ENCODE results near the gene GALNT14. TPM values are rescaled to one million over a fixed set of nuclear protein-coding genes. Genes with fewer than 3 reads are reported as not detected.

Gene GALNT14
- total RNA-seq, 1 donor from 2014 or later, result 0.14 TPM

DNA sequence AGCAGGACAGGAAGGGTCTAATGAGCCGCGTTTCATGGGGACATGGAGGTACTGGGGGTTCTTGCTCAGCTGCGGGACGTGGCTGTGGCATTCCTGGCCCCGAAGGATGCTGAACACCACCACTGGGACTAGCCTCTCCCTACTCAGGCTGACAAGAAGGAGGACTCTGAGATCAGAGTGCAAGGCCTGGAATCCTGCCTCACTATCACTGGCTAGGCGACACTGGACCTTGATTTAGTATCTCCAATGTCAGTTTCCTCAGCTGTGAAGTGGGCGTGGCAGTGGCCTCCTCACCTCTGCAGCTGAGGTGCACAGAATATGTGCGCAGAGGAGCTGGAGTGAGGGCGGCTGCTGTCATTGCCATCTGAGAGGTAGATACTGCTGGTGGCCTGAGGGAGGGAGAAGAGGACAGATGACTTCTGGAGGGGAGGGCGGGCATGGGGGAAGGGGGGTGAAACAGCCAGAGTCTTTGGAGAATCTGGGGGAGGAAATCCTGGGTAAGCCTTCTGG lies 173.2 kb downstream of the GALNT14 start:
- Histone ChIP-seq H3K9me3 (replicated peaks) (no peaks in the 10 kb centered on the region), H3K4me1 (no peaks in the 10 kb centered on the region), H3K36me3 (no peaks in the 10 kb centered on the region), H3K4me3 (no peak overlapping the region), H3K27ac (replicated peaks) (no peak overlapping the region), H3K27me3 (ENCODE audit: low read depth) (peaks cover 22% of the 10 kb centered on the region)
- DNase-seq, result no peak
- intact Hi-C loops (cut with micrococcal nuclease), result no loop called here
- TF ChIP-seq, protein P1, sequence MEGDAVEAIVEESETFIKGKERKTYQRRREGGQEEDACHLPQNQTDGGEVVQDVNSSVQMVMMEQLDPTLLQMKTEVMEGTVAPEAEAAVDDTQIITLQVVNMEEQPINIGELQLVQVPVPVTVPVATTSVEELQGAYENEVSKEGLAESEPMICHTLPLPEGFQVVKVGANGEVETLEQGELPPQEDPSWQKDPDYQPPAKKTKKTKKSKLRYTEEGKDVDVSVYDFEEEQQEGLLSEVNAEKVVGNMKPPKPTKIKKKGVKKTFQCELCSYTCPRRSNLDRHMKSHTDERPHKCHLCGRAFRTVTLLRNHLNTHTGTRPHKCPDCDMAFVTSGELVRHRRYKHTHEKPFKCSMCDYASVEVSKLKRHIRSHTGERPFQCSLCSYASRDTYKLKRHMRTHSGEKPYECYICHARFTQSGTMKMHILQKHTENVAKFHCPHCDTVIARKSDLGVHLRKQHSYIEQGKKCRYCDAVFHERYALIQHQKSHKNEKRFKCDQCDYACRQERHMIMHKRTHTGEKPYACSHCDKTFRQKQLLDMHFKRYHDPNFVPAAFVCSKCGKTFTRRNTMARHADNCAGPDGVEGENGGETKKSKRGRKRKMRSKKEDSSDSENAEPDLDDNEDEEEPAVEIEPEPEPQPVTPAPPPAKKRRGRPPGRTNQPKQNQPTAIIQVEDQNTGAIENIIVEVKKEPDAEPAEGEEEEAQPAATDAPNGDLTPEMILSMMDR (IDR thresholded peaks at IDR 0.05; ENCODE audit: borderline replicate concordance), result no peak

DNA sequence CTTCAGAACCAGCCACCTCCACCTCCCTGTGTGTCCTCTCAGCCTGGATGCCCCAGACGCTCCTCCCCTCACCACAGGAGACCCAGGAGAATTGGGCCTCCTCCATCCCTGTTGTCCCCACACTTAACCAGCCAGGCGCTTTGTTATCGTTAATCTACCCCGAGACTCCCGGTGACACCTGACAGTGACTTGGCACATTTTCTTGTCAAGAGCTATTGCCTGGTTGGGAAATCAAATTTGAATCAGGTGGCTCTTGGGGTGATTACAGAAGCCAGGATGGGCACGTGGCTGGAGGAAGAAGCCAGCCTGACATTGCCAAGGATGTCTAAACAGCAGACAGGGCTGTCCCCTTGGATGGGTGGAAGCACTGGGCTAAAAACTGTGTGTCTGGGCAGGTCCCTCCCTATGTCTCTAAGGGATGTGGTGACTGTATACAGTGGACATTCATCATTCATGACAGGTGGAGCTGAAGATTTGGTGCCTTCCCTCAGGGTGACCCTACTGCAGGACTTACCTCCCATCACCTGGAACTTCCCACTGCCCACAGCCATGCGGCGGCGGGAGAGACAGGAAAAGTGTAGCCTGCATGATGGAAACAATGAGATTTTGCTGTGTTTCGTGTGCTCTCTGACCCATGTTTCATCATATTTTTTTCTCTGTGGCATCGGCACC lies 173.8 kb downstream of the GALNT14 start:
- H3K4me3 ChIP-seq, result no peak overlapping the region
- DNase-seq, result no peak
- no peaks in the 10 kb centered on the region for H3K4me1 ChIP-seq
- no peaks in the 10 kb centered on the region for H3K9me3 ChIP-seq (replicated peaks)
- H3K27me3 ChIP-seq (ENCODE audit: low read depth), result peaks cover 25% of the 10 kb centered on the region
- no peak overlapping the region for H3K27ac ChIP-seq (replicated peaks)
- H3K36me3 ChIP-seq, result no peaks in the 10 kb centered on the region
- TF ChIP-seq, protein P1 (IDR thresholded peaks at IDR 0.05; ENCODE audit: borderline replicate concordance), result no peak
- intact Hi-C loops (cut with micrococcal nuclease), result no loop called here

DNA sequence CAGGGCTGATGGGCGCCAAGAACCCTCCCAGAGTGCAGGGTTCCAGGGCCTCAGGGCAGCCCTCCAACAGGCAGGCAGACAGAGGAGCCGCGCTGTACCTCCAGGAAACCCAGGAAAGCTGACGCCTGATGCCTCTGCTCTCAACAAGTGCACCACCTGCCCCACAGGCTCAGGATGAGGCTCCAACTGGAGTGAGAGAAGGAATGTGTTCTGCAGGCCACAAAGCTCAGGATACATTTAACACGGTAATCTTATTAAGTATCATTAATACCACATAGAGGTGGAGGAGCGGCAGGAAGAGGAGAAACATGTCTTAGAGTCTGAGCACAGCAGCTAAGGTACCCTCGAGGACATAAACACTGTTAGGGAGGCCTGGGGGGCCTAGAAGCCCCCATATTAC lies 175.1 kb downstream of the GALNT14 start:
- intact Hi-C loops (cut with micrococcal nuclease), result no loop called here
- TF ChIP-seq, protein P1 (IDR thresholded peaks at IDR 0.05; ENCODE audit: borderline replicate concordance), result no peak
- Histone ChIP-seq H3K9me3 (replicated peaks) (no peaks in the 10 kb centered on the region), H3K36me3 (no peaks in the 10 kb centered on the region), H3K4me3 (no peak overlapping the region), H3K27ac (replicated peaks) (no peak overlapping the region), H3K4me1 (no peaks in the 10 kb centered on the region), H3K27me3 (ENCODE audit: low read depth) (peaks cover 25% of the 10 kb centered on the region)
- DNase-seq, result no peak

DNA sequence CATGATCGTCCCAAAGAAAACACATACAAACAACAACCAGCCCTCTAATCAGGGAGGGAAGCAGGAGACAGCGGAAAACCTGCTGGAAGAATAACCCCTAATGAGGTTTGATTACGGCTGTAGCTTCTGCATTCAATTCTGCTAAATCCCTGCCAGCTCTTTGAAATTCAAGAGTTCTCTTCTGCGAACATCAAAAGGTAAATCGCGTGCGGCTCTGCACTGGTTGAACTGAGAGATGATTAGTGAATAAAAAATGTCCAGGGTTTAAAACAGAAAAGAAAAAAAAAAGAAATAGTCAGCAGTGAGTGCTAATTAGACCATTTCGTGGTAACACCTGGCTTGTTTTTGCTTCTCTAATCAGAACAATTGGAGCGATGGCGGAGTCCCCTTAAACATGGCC lies 178.0 kb downstream of the GALNT14 start:
- Histone ChIP-seq H3K27ac (replicated peaks) (no peak overlapping the region), H3K4me1 (no peaks in the 10 kb centered on the region)

DNA sequence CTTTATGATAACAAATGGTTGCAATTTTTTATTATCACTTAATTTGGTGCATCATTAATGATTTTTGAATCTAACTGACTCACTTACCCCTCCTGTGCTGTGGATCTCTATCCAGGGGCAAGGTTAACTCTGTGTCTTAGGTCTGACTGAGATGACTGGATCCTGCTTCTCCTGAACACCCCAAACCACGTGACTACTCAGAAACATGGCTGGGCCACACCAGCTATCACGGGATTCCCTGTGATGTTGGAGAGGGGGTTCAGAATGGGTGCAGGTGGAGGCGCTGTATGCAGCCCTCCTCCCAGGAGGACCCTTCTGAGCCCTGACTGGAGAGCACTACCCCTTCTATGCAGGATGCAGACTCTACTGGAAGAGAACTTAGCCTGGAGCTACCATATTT lies 178.6 kb downstream of the GALNT14 start:
- intact Hi-C loops (cut with micrococcal nuclease), result no loop called here
- Histone ChIP-seq H3K27ac (replicated peaks) (no peak overlapping the region), H3K27me3 (ENCODE audit: low read depth) (peaks cover 11% of the 10 kb centered on the region), H3K9me3 (replicated peaks) (no peaks in the 10 kb centered on the region), H3K4me3 (no peak overlapping the region), H3K4me1 (no peaks in the 10 kb centered on the region), H3K36me3 (no peaks in the 10 kb centered on the region)
- DNase-seq, result no peak
- TF ChIP-seq, protein P1 (IDR thresholded peaks at IDR 0.05; ENCODE audit: borderline replicate concordance), result no peak

More for the DNA sequence above, 178.0 kb downstream of the GALNT14 start:
- no peak for DNase-seq
- Histone ChIP-seq H3K36me3 (no peaks in the 10 kb centered on the region), H3K9me3 (replicated peaks) (no peaks in the 10 kb centered on the region), H3K27me3 (ENCODE audit: low read depth) (peaks cover 16% of the 10 kb centered on the region), H3K4me3 (no peak overlapping the region)
- intact Hi-C loops (cut with micrococcal nuclease), result no loop called here
- TF ChIP-seq, protein P1 (IDR thresholded peaks at IDR 0.05; ENCODE audit: borderline replicate concordance), result no peak

Measured in left ventricle myocardium inferior (tissue), 1 donor.